ENCODE measurements around the gene UNC13A.

Gene UNC13A
- total RNA-seq: 0.04 to 3.4 (median 0.40) reads per million in 18 experiments

DNA sequence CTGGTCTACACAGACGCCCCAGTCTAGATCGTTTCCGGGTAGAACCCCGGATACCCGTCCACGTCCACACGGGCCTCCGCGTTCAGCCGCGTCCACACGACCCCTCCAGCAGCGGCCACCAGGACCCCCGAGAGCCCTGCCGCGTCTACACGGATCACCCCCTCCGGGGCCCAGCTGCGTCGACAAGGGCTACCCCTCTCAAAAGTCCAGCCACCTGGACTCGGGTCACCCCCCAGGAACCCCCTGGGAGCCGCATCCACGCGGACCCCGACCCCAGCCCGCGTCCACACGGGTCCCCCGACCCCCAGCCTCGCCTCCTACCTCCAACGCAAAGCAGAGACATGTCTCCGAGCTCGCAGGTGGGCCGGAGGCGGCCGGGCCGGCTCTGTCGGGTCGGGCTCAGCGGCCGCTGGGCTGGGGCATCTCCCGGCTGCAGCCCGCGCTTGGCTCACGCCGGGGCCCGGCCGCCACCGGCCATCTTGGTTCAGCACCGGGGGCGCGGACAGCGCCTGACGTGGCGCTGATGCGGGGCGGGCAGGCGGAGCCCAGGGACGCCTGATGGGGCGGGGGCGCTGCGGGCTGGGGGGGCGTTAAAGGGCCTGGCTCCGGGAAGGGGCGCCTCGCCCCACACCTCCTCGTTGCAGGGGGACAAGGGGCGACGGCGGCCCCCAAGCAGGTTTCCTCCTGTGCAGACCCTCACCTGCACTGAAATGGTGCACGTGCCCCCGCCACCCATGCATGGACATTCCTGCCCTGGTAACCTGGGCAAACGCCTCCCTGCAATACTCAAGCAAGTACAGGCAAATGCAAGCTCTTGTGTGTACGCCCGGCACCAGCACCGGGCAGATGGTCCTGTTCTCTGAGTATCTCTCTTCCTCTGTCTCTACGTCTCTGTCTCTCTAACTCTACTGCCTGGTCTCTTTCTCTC is at the start of gene UNC13A:
Gene UNC13A, minus strand, starts transcription at position 498 of the 928 bp plus-strand sequence. Its CDS starts 155 bp downstream, at position 343.
- DNase-seq: peak; percentile 25 to 30

DNA sequence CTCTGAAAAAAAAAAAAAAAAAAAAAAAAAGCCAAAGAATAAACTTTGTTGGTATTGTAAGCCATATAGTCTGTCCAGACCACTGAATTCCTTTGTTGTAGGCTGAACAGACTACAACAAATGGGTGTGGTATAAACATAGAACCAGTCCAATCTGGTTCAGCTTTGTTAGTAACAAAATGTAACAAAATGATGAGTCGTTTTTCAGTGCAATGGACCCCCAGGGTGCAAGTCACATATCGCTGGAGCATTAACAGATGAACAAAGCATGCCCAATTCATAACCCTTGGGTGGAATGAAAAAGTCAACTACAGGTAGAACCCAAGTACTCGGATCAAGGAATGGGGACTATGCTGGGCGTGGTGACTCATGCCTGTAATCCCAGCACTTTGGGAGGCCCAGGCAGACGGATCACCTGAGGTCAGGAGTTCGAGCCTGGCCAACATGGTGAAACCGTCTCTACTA is 49.6 kb upstream of the UNC13A start:
- no peak for DNase-seq

DNA sequence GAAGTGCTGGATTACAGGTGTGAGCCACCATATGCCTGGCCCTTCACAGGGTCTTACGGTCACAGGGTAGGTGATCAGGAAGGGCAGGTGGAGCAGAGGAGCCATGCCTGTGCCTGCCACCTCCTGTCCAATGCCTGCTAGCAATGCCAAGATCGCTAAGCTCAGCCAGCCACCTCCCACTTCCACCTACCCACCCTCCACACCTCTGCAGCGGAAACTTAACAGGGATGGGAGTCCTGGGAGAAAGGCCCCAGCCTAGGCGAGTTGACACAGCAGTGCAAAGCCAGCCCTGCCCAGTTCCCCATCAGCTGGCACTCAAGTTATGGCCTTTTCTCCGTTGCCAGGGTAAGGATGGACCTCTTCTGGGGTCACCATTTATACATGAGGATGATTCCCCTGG is 47.3 kb upstream of the UNC13A start:
- DNase-seq: no peak

DNA sequence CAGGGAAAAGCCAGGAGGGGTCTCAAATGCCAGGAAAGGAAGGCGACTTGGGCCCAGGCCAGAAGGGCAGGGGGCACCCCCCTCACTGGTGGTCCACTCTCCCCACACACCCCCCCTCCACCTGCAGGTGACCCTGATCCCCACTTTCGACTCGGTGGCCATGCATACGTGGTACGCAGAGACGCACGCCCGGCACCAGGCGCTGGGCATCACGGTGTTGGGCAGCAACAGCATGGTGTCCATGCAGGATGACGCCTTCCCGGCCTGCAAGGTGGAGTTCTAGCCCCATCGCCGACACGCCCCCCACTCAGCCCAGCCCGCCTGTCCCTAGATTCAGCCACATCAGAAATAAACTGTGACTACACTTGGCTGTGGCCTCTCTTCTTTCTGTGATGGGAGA is 46.0 kb upstream of the UNC13A start:
- DNase-seq: no peak

DNA sequence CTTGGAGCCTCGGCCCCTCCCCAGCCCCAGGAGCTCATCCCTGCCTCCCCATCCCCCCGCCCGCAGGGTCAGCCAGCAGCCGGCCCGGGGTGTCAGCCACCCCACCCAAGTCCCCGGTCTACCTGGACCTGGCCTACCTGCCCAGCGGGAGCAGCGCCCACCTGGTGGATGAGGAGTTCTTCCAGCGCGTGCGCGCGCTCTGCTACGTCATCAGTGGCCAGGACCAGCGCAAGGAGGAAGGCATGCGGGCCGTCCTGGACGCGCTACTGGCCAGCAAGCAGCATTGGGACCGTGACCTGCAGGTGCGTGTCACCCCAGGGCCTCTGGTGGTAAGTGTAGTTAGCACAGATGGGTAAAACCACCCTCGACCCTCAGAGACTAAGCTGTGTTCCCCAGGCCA is 45.0 kb upstream of the UNC13A start:
- no peak for DNase-seq

DNA sequence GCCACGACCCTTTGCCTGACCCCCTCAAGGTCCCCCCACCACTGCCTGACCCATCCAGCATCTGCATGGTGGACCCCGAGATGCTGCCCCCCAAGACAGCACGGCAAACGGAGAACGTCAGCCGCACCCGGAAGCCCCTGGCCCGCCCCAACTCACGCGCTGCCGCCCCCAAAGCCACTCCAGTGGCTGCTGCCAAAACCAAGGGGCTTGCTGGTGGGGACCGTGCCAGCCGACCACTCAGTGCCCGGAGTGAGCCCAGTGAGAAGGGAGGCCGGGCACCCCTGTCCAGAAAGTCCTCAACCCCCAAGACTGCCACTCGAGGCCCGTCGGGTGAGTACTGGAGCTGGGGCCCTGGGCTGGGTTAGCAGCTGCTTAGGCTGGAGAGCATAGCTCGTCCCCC is 39.7 kb upstream of the UNC13A start:
- no peak for DNase-seq

DNA sequence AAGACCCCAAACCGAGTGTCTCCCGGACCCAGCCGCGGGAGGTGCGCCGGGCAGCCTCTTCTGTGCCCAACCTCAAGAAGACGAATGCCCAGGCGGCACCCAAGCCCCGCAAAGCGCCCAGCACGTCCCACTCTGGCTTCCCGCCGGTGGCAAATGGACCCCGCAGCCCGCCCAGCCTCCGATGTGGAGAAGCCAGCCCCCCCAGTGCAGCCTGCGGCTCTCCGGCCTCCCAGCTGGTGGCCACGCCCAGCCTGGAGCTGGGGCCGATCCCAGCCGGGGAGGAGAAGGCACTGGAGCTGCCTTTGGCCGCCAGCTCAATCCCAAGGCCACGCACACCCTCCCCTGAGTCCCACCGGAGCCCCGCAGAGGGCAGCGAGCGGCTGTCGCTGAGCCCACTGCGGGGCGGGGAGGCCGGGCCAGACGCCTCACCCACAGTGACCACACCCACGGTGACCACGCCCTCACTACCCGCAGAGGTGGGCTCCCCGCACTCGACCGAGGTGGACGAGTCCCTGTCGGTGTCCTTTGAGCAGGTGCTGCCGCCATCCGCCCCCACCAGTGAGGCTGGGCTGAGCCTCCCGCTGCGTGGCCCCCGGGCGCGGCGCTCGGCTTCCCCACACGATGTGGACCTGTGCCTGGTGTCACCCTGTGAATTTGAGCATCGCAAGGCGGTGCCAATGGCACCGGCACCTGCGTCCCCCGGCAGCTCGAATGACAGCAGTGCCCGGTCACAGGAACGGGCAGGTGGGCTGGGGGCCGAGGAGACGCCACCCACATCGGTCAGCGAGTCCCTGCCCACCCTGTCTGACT is 39.0 kb upstream of the UNC13A start:
- no peak for DNase-seq

DNA sequence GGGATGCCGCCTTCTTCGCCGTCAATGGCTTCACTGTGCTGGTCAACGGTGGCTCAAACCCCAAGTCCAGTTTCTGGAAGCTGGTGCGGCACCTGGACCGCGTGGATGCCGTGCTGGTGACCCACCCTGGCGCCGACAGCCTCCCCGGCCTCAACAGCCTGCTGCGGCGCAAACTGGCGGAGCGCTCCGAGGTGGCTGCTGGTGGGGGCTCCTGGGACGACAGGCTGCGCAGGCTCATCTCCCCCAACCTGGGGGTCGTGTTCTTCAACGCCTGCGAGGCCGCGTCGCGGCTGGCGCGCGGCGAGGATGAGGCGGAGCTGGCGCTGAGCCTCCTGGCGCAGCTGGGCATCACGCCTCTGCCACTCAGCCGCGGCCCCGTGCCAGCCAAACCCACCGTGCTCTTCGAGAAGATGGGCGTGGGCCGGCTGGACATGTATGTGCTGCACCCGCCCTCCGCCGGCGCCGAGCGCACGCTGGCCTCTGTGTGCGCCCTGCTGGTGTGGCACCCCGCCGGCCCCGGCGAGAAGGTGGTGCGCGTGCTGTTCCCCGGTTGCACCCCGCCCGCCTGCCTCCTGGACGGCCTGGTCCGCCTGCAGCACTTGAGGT is 38.1 kb upstream of the UNC13A start:
- DNase-seq: no peak

DNA sequence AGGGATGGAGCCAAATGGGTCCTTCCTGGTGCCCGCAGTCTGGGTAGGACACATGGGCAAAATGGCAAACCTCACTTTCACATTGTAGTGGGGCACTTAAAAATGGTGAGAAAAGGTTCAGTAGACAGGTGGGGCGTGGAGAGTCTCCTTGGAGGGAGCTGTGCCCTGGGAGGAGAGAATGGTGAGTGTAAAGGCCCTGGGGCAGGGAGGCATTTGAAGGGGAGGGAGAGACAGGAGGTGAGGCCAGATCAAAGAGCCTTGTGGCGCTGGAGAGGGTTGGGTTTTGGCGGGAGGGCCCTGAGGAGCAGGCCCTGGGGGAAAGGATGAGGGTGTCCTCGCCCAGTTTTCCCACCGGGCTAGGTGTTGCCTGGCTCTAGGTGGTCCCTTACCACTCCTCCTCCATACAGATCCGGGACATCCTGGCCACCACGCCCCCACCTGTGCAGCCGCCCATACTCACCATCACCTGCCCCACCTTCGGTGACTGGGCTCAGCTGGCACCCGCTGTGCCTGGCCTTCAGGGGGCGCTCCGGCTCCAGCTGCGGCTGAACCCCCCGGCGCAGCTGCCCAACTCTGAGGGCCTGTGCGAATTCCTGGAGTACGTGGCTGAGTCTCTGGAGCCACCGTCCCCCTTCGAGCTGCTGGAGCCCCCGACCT is 37.4 kb upstream of the UNC13A start:
- no peak for DNase-seq

DNA sequence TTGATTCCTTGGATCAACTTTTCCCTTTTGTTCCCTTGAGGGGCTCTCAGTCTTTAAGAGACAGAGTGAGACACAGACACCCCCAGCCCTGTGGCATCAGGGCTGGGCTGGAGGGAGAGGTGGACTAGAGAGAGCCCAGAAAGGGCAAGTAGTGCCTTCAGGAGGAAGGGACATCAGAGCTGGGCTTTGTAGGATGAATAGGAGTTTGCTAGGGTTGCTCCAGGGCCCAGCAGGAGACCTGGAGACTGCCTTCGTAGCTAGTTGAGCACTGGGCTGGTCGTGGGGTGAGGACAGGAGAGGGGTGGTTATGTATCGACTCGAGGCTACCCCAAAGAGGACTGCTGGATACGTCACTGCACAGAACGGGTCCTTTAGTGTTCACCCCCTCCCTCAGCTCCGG is 36.5 kb upstream of the UNC13A start:
- no peak for DNase-seq

DNA sequence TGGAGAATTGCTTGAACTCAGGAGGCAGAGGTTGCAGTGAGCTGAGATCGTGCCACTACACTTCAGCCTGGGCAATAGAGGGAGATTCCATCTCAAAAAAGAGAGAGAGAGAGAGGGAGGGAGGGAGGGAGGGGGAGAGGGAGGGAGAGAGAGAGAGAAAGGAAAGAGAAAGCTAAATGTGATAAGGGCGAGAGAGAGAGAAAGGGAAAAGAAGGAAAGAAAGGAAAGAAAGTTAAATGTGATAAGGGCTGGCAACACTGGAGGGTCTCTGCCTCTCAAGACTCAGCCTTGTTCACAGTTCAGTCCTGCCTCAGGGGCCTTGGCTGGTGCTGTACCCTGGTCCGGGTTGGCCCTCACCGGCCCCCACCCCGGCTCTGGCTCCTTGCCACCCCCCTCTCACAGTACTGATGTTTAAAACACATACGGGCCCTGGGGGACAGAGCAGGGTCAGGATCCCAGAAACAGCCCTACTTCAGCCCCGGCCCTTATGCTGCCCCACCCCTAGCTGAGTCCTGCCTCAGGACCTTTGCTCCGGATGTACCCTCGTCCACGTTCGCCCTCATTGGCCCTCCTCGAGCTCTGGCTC is 34.6 kb upstream of the UNC13A start:
- DNase-seq: no peak

DNA sequence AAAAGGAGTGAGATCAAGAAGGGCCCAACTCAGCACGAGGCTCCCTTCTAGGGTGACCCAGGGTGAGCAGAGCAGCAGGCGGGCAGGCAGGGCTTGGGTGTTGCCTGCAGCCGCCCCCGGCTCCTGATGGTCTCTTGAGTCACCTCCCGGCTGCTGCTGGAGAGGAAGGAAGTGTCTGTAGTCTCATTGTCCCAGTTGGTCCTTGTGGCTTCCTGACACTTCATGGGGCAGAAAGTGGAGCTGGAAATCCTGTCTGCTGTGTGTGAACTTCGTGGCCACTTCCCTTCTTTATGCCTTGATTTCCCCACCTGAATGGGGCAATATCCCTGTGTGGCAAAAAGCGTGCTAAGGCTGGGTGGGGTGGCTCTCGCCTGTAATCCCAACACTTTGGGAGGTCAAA is 33.7 kb upstream of the UNC13A start:
- DNase-seq: peak; percentile 97 to 98

DNA sequence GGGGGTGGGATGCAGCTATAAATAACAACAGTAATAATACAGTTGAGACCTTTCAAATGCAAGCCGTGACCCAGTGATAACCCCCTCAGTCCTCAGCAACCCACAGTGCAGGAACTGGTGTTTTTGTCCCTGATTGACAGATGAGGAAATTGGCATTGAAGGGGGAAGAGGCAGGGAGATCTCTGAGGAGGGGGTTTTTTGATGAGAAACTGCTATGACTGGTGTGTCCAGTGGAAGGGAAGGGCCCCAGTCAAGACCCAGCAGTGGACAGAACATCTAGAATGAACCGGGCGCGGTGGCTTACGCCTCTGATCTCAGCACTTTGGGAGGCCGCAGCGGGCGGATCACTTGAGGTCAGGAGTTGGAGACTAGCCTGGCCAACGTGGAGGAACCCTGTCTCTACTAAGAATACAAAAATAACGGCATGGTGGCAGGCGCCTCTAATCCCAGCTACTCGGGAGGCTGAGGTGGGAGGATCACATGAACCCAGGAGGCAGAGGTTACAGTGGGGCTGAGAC is 33.0 kb upstream of the UNC13A start:
- peak; percentile 19 to 38 for DNase-seq

DNA sequence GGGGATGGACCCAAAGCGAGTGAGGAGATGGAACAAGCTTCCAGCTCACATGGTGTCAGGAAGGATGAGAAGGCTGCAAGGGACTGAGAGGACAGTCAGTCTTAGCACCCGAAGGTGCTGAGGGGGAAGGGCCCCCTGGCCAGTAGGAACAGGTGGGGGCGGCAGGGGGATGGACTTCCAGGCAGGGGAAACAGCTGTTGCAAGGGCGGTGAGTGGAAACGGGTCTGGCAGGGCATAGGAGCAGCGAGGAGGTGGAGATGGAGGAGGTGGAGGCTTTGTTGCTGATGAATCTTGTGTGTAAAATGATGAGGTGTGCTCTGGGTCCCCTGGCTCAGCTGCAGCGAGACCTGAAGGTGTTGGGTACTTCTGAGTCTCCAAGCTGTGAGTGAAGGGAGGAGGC is 32.3 kb upstream of the UNC13A start:
- peak in 1 of 2 donors; percentile 51 for DNase-seq

DNA sequence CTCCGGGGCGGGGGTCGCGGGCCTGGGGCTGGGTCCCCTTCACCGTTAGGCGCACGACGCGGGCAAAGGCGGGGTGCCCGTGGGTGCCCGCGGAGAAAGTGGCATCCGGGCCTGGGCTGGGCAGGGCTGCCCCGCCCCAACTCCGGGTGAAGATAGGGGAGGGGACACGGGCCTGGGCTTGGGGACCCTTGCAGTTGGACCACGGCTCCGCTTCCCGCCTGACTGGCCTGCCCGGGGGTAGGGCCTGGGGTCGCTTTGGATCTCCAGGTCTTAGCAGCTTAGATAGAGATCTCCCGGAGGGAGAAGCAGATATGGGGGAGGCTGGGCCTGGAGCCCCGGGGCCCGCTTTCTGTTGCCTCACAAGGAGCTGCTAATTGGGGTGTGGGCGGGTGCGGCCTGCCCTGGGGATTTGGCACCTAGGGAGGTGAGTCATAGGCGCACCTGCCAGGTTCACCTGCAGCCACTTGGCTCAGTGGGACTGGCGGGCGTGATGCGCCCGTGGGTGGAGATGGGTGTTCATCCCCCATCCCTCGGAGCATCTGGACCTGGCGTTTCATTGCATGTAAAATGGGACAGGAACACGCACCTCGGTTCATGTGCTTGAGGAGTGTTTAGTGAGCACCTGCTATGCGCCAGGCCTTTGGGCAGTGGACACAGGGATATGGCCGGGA is 31.7 kb upstream of the UNC13A start:
- DNase-seq: no peak

DNA sequence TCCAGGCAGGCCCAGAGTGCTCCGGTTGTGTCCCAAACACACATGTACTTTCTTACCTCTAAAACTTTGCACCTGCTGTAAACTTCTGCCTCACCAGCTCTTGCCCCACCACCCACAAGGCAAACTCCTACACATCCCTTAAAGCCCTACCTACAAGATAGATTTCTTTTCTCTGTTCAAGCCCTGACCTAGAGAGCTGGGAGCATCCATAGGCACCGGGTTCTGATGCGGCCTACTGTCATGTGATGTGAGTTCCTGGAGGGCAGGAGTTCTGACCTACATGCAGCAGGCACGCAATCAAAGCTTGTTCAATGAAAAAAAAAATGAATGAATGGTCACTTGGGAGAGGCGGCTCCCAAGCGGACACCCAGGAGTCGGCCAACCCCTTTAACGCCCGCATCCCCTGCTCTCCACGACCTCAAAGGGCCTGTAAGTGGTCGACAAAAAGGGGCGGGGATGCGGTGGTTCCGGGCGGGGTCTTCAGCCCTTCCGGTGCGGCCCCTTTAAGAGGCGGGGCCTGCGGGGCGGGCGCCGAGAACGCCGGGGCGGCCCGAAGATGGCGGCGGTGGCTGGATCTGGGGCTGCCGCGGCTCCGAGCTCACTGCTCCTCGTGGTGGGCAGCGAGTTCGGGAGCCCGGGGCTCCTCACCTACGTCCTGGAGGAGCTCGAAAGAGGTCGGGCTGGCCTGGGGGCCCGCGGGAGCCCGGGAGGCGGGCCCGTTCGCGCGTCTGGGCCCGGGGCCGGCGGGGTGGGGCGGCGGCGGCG is 31.0 kb upstream of the UNC13A start, which contains the start of gene MAP1S:
Gene MAP1S, plus strand, starts transcription at position 534 of the 765 bp plus-strand sequence. Its CDS starts 23 bp downstream, at position 557.
- peak; percentile 58 to 62 for DNase-seq

DNA sequence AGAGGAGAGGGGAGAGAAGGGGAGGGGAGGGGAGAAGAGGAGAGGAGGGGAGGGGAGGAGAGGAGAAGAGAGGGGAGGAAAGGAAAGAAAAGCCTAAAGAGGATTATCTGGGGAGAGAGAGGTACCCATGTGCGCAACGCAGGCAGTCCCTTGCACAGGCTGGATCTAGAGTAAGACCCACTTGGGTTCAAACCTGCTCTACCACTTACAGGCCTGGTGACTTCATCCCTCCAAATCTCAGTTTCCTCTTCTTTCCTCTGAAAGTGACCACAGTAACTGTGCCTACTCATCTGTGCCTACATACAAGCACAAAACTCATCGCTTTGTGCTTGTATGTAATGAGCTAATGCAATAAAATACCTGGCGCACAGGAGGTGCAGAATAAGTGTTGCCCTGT is 30.4 kb upstream of the UNC13A start:
- peak; percentile 35 to 54 for DNase-seq

DNA sequence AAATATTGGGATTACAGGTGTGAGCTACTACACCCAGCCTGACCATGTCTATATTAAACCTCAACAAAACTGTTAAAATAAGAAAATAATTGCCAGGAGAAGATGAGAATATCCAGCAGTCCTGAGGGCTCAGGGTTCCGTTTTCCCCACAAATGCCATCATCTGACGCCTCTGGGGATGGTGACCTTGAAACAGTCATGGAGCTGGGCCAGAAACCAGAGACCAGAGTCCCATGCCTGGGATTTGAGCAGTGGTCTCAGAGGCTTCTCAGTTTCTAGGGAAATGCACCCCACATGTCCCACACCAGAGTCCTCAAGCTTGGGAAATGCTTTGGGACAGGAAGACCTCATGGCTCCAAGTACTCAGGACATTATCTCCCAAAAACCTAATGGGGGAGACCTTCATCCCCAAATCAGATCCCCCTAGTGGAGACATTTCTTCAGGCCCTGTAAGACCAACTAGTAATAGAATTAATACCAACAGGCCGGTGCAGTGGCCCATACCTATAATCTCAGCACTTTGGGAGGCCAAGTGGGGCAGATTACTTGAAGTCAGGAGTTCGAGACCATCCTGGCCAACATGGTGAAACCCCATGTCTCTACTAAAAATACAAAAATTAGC is 28.3 kb upstream of the UNC13A start:
- no peak for DNase-seq

DNA sequence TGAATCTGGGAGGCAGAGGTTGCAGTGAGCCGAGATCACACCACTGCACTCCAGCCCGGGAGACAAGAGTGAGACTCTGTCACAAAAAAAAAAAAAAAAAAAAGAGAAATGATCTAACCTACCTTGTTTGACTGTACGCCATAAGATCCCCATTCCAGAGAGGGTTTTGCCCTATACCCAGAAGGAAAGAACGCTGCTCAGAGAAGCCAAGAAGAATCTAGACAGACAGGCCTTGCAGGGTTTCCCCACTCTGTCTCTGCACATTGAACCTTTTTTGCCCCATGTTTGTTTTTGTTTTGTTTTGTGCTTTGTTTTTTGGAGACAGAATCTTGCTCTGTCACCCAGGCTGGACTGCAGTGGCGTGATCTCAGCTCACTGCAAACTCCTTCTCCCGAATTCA is 23.7 kb upstream of the UNC13A start:
- DNase-seq: no peak

DNA sequence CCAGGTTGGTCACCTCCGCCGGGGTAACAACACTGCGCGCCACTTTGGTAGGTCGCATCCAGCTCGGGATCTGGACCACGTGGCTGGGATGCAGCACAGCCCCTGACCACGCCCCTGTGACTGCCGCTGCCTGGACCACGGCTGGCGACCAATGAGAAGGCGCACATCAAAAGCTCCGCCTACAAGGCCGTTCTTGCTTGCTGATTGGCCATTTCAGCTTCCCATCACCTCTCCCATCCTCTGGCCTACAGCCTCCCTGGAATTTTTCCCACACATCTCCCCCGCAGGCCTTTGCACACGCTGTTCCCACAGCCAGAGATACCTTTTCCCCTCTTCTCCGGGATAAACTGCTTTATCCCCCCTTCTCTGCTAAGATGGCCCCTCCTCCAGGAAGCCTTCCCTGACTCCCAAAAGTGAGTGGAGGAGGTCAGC is 18.6 kb upstream of the UNC13A start:
- no peak for DNase-seq

Measured in inflammatory macrophage (primary cell).